ENCODE results near the gene YIF1A.
"Not testable (repeated sequence)": the region's sequence is repeated elsewhere in the genome, so short reads cannot be mapped to it uniquely, and the experiment has no call there.

YIF1A gene

DNA sequence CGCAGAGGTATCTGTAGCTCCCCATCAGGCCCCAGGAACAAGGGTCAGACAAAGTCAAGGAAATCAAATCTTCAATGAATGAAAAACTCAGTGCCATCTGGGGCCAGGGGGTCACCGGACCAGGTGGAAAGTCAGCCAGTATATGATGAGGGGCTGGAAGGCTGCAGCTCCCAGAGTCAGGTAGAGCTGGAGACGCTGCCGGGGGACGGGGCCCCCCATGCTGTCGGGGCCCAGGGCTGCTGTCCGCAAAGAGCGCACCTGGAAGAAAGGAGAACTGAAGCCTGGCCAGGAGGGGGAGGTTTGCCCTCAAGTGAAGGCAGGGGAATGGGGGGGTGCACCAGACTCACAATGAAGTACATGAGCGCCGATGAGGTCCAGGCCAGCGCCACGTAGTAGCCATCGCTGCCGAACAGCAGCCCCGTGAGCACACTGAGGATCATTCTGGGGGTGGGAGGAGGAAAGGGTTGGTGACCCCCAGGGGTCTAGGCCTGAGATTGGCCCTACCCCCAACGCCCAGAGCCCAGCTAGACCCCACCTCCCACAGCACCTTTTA lies 4.3 kb downstream of the YIF1A start:
- no peak for DNase-seq

DNA sequence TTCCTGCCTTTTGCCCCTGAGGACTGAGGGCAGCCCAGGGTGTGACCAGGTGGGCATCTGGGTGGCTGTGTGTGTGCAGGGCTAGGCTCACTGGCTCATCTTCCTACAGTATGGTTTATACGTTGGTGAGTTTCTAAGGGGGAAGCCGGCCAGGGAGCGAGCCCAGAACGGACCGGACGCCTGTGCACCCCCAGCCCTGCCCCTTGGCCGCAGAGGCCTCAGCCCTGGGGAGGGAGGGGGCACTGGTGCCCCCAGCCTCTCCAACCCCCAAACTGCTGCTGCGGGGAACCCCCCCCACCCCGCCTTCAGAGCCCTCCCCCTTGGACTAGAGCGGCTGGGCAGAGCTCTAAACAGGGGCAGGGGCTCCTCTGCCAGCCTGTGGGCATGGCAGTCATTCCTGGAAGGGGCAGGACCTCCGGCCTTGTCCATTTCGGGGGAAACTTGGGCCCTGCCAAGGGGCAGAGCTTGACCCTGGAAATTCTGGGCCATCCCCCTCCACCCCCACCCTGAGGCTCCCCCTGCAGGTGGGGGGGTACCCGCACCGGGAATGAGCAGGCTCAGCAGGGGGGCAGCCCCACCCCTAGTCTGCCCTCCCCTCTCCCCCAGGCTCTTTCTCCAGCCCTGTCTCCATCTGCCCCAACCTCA lies 5.4 kb downstream of the YIF1A start:
- no peak for DNase-seq

DNA sequence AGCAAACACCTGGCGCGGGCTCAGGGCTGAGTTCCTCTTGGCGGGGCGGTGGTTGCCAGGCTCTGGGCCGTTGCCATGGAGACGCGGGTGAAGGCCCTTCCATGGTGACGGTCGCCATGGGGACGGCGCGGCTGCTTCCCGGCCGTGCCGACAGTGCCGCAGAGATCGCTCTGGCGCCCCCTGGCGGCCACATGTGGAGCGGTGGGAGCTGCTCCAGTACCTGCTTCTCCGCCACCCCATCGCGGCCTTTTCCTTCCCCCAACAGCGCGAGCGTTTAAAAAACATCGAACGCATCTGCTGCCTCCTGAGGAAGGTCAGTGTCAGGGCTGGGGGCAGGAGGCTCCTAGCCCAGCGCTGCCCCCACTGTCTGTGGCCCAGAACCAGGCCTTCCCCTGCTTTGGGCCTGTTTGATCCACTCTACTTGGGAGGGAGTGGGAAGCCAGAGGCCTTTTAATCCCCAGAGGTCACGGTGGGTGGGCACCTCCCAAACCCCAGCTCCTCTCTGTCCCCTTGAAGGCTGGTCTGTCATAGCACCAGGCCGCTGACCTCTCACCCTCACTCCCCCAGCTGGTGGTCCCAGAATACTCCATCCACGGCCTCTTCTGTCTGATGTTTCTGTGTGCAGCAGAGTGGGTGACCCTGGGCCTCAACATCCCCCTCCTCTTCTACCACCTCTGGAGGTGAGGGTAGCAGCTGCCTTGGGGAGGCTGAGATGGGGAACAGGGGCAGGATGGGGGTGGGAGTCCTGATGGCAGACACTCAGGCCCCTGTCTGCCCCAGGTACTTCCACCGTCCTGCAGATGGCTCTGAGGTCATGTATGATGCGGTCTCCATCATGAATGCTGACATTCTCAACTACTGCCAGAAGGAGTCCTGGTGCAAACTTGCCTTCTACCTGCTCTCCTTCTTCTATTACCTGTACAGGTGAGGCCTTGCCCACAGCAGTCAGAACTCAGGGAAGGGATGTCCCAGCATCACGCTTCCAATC lies 6.2 kb downstream of the YIF1A start:
- DNase-seq = peak; percentile 69

GRCh38 chr11:66281776-66282467 lies 7.0 kb downstream of the YIF1A start:
- no peak for DNase-seq

GRCh38 chr11:66281001-66281400 lies 7.9 kb downstream of the YIF1A start:
- DNase-seq = no peak

- DNase-seq = peak; percentile 44
Measured at GRCh38 chr11:66280428-66280827, 8.5 kb downstream of the YIF1A start.

DNA sequence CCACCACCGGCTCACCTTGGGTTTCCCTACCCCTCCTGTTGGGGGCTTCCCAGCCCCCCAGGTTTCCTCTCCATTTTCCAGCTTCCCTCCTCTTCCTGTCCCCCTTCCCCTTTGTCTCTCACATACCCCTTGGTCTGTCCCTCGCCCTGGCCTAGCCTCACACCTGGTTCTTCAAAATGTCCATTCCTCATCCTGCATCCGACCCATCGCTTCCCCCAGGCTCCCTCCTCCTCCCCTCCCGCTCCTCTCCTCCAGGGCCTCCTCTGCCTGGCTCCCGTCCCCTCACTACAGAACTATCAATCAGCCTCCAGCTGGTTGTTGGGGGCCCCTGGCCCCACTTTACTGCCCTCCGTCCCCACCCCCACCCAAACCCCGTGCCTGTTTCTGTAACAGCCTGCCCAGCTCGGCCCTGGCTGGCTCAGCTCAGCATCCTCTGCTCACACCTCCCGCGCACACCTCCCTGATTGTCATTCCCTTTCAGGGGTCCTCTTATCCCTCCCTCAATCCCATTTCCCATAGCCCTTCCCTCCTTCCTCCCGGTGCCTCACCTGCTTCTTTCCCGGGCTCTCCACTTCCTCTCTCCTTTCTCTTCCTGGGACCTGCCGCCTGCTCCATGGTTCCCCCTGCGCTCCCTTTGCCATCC lies 9.7 kb downstream of the YIF1A start:
- DNase-seq = no peak

- no peak for DNase-seq
Measured at GRCh38 chr11:66278363-66279091, 10.4 kb downstream of the YIF1A start.

- no peak for DNase-seq
Measured at GRCh38 chr11:66277471-66278362, 11.2 kb downstream of the YIF1A start, which contains the start of gene CNIH2. CNIH2 (plus strand) TSS chr11:66278175; CDS start chr11:66278457, 282 bp downstream.

GRCh38 chr11:66277064-66277463 lies 11.9 kb downstream of the YIF1A start:
- DNase-seq = not testable (repeated sequence)

- not testable (repeated sequence) for DNase-seq
Measured at GRCh38 chr11:66276619-66277018, 12.3 kb downstream of the YIF1A start.

DNA sequence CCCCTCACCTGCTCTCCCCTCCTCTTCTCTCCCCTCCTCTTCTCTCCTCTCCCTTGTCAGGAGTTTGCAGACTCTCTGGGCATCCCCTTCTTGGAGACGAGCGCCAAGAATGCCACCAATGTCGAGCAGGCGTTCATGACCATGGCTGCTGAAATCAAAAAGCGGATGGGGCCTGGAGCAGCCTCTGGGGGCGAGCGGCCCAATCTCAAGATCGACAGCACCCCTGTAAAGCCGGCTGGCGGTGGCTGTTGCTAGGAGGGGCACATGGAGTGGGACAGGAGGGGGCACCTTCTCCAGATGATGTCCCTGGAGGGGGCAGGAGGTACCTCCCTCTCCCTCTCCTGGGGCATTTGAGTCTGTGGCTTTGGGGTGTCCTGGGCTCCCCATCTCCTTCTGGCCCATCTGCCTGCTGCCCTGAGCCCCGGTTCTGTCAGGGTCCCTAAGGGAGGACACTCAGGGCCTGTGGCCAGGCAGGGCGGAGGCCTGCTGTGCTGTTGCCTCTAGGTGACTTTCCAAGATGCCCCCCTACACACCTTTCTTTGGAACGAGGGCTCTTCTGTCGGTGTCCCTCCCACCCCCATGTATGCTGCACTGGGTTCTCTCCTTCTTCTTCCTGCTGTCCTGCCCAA lies 12.8 kb downstream of the YIF1A start:
- DNase-seq = no peak

DNA sequence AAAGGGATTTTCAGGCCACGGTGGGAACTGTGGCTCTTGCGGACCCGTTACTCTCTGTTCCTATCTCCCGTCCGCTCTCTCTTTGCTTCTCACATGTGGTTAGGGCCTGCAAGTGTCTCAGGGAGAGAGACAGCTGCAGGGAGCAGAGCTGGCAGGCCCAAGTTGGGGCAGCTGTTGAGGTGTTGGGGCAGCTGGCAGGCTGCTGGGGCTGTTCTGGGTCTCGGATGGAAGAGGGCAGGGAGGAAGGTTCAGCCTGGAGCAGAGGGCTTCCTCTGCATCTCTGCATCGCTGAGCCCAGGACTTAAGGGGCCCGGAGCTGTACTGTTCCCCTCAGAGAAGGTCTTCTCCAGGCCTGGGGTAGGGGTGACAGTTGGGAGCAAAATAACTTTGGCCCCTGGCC lies 13.5 kb downstream of the YIF1A start:
- no peak for DNase-seq

GRCh38 chr11:66274219-66274618 lies 14.7 kb downstream of the YIF1A start:
- no peak for DNase-seq

DNA sequence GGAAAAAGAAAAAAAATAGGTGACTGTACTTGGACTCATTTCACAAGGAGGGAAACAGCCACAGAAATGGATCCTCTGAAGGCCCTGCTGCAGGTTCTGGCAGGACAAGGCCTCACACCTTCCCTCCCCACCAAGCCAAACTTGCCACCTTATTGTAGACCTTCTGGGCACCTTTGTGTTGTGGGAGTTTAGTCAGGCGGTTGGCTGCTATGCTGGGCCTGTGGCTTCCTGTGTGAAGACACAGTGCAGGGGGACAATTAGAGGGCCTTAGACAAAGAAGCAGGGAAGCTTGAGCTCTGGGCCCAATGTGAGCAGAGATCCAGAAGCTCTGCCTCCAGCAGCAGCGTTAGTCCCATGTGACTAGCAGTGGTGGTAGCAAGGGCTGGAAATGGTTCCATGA lies 16.3 kb downstream of the YIF1A start:
- DNase-seq = no peak

GRCh38 chr11:66271816-66272215 lies 17.1 kb downstream of the YIF1A start:
- no peak for DNase-seq

DNA sequence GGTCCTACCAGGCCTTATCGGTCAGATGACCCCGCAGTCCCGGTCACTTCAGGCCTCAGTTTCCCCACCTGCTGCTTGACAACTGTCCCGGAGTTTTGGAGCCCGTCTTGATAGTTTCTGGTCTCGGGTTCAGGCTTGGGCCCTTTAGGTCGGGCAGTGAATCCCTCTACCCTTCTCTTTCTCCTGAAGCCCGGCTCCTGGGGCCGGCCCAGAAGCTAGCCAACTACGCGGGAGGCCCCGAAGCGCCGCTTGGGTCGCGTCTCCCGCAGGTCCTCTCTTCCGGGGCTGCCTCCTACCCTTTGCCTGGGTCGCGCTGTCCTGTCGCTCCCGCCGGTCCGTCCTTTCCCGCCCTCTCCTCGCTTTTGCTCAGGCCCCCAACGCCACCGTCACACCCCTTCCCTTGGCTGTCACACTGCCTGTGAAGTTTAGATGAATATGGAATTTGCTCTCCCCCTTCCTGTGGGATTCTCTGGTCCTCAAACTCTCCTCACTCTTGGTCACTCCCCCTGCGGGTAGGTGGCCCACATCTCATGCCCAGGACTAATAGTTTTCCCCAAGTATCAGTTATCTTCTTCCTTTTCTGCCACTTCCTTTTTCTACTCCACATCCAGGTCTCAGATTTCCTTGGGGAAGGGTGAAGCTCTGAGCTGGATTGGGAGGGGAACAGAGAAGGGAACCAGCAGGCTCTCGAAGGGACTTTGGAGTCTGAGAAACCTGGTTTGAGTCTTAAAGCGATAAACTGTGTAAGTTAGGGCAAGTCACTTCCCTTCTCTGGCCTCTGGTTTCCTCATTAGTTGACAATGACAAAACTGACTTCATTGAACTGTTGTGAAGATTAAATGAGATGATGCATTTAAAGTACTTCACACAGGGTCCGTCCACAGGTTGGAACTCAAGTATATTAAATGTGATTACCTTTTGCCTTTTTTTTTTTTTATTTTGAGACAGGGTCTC lies 19.7 kb downstream of the YIF1A start:
- DNase-seq = no peak

- DNase-seq = peak; percentile 81
Measured at GRCh38 chr11:66268244-66268951, 20.5 kb downstream of the YIF1A start, which contains the start of gene RAB1B. RAB1B (plus strand) TSS chr11:66268639; CDS start chr11:66268680, 41 bp downstream.

Measured in NCI-H524 treated with DMSO at 0.1 percent for 48 hours (cell line).